Transverse colon (tissue), 4 donors: ENCODE results near the gene FBN2.

Experiments used
- CTCF ChIP-seq, 5 experiments: fragments of 200-600 bp in 3 of 5; fragments of 450-650 bp in 2 of 5; sonication (generic) in 3 of 5; IDR thresholded peaks; 1 replicate in 2 of 5; 2 replicates in 3 of 5; pipeline ENCODE4 v1.5.1; 2016 to 2017; ENCODE audit warnings: antibody characterized with exemption in 5 of 5, inconsistent platforms in 3 of 5, mild to moderate bottlenecking in 2 of 5, moderate library complexity in 1 of 5
- POLR2A ChIP-seq: fragments of 450-650 bp; IDR thresholded peaks from one replicate; pipeline ENCODE4 v1.6.1; 2016; ENCODE audit warnings: antibody characterized with exemption, mild to moderate bottlenecking, moderate library complexity
- POLR2AphosphoS5 ChIP-seq, 3 donors: sonication (generic); formaldehyde crosslinking; IDR thresholded peaks; one replicate each; pipeline ENCODE4 v1.6.1; 2016; ENCODE audit warnings: antibody characterized with exemption in 3 of 3

DNA sequence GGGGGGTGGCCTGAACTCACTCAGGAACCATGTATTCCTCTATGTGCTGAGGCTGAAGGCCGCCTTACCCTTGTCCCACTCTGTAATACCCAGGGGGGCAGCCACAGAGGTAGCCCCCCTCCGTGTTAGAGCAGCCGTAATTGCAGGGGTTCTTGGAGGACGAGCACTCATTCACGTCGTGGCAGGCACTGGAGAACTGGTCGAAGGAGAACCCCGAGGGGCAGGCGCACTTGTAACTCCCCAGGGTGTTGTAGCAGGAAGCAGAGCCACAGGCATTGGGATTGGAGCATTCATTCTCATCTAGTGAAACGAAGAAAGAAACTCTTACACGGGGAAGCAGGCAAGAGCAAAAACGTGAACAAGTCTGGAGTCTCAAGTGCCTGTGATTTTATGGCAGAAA, 274.7 kb downstream of the FBN2 start:
- TF ChIP-seq CTCF (IDR thresholded peaks at IDR 0.05) (no peak), POLR2A (no peak), POLR2AphosphoS5 (IDR thresholded peaks at IDR 0.05) (no peak)
